ENCODE measurements around the gene AKAP1.

AKAP1 gene

GRCh38 chr17:57168695-57169094 lies 83.6 kb downstream of the AKAP1 start:
- FAIRE-seq = no peak

GRCh38 chr17:57170866-57171265 lies 85.8 kb downstream of the AKAP1 start:
- no peak for FAIRE-seq

All from islet of Langerhans (tissue), 1 donor.